Ishikawa (cell line): ENCODE data around the gene LPAR1.

ENCODE experiments used
- CEBPB ChIP-seq: IDR thresholded peaks from 2 replicates; pipeline ENCODE4 v1.6.1; 2012
- CREB1 ChIP-seq: IDR thresholded peaks from 2 replicates; pipeline ENCODE4 v1.6.1; 2012; ENCODE audit warnings: low read depth
- EGR1 ChIP-seq: IDR thresholded peaks from 2 replicates; pipeline ENCODE4 v1.6.1; 2012
- EP300 ChIP-seq: IDR thresholded peaks from 2 replicates; pipeline ENCODE4 v1.6.1; 2012; ENCODE audit warnings: borderline replicate concordance
- FOXM1 ChIP-seq: IDR thresholded peaks from 2 replicates; pipeline ENCODE4 v1.6.1; 2012; ENCODE audit warnings: low read depth, borderline replicate concordance
- NFIC ChIP-seq: IDR thresholded peaks from 2 replicates; pipeline ENCODE4 v1.6.1; 2012
- RAD21 ChIP-seq: IDR thresholded peaks from 2 replicates; pipeline ENCODE4 v1.6.1; 2012; ENCODE audit warnings: low read depth
- TAF1 ChIP-seq: IDR thresholded peaks from 2 replicates; pipeline ENCODE4 v1.6.1; 2012; ENCODE audit warnings: low read depth, mild to moderate bottlenecking
- TCF12 ChIP-seq: IDR thresholded peaks from 2 replicates; pipeline ENCODE4 v1.6.1; 2012; ENCODE audit warnings: low read depth
- TEAD4 ChIP-seq: IDR thresholded peaks from 2 replicates; pipeline ENCODE4 v1.6.1; 2012
- YY1 ChIP-seq: IDR thresholded peaks from 2 replicates; pipeline ENCODE4 v1.6.1; 2012; ENCODE audit warnings: low read depth
- ZBTB7A ChIP-seq: IDR thresholded peaks from 2 replicates; pipeline ENCODE4 v1.6.1; 2012; ENCODE audit warnings: low read depth
- TF ChIP-seq, protein P1 (sequence below): IDR thresholded peaks from 2 replicates; pipeline ENCODE4 v1.6.1; 2012; ENCODE audit warnings: low read depth, mild to moderate bottlenecking
- TF ChIP-seq, protein P2 (sequence below): IDR thresholded peaks from 2 replicates; pipeline ENCODE4 v1.6.1; 2012
- TF ChIP-seq, protein P3 (sequence below): IDR thresholded peaks from 2 replicates; pipeline ENCODE4 v1.6.1; 2012

The LPAR1 gene

DNA sequence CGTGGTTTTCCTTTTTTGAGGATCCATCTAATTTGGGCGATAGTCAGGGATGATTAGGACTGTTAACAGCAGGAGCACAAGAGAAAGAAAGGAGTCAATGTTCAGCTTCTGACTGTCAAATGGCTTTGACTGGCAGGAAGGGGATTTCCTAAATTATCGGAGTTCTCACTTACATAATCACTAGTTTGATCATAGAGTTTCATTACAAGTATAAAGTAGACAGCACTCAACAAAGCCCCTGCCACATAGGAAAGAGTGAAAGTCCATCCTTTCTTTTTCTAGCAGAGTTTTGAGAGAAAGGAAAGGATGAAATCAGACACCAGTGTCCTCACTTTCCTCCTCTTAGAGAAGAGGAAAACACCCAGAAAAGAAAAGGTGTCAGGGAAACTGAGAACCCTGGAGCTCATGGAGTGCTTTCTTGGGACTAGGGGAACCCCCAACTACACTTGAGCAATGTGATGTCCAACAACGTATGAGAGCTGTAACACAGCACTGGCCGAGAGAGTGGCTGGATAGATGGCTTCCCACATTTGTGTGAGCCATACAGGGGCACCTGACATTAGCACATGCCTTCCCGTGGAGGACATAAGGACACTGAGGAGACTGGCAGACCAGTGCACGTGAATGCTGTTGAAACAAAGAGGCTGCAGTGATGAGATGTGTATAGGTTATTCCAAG, 26.0 kb upstream of the LPAR1 start:
- TF ChIP-seq RAD21 = no peak
- TF ChIP-seq, protein P1, sequence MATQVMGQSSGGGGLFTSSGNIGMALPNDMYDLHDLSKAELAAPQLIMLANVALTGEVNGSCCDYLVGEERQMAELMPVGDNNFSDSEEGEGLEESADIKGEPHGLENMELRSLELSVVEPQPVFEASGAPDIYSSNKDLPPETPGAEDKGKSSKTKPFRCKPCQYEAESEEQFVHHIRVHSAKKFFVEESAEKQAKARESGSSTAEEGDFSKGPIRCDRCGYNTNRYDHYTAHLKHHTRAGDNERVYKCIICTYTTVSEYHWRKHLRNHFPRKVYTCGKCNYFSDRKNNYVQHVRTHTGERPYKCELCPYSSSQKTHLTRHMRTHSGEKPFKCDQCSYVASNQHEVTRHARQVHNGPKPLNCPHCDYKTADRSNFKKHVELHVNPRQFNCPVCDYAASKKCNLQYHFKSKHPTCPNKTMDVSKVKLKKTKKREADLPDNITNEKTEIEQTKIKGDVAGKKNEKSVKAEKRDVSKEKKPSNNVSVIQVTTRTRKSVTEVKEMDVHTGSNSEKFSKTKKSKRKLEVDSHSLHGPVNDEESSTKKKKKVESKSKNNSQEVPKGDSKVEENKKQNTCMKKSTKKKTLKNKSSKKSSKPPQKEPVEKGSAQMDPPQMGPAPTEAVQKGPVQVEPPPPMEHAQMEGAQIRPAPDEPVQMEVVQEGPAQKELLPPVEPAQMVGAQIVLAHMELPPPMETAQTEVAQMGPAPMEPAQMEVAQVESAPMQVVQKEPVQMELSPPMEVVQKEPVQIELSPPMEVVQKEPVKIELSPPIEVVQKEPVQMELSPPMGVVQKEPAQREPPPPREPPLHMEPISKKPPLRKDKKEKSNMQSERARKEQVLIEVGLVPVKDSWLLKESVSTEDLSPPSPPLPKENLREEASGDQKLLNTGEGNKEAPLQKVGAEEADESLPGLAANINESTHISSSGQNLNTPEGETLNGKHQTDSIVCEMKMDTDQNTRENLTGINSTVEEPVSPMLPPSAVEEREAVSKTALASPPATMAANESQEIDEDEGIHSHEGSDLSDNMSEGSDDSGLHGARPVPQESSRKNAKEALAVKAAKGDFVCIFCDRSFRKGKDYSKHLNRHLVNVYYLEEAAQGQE = no peak
- TF ChIP-seq EP300 = no peak
- no peak for TF ChIP-seq YY1
- TF ChIP-seq ZBTB7A = no peak
- TF ChIP-seq CEBPB = no peak
- TF ChIP-seq CREB1 = no peak
- TF ChIP-seq TEAD4 = no peak
- no peak for TF ChIP-seq TCF12
- TF ChIP-seq TAF1 = no peak
- no peak for TF ChIP-seq EGR1
- TF ChIP-seq, protein P2, sequence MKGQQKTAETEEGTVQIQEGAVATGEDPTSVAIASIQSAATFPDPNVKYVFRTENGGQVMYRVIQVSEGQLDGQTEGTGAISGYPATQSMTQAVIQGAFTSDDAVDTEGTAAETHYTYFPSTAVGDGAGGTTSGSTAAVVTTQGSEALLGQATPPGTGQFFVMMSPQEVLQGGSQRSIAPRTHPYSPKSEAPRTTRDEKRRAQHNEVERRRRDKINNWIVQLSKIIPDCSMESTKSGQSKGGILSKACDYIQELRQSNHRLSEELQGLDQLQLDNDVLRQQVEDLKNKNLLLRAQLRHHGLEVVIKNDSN = no peak

DNA sequence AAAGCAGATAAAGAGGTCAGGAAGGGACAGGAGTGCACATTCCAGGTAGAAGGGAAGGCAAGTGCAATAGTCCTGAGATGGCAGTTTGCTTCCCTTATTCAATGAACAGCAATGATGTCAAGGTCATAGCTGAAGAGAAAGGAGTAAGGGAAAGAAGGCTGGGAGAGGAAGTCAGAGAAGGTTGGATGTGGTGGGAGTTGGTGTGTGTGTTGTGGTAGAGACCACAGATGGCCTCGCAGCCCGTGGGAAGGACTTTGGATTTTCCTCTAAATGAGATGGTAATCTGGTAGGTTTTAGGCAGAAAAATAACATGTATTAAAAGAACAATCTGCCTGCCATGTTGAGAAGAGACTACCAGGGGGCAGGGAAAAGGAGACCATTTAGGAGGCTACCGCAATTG, 25.1 kb upstream of the LPAR1 start:
- TF ChIP-seq TAF1 (no peak), CEBPB (no peak), RAD21 (no peak), YY1 (no peak), CREB1 (no peak), ZBTB7A (no peak), NFIC (no peak), TEAD4 (no peak), EGR1 (no peak), FOXM1 (no peak), EP300 (no peak), TCF12 (no peak)
- TF ChIP-seq, protein P3, sequence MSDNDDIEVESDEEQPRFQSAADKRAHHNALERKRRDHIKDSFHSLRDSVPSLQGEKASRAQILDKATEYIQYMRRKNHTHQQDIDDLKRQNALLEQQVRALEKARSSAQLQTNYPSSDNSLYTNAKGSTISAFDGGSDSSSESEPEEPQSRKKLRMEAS = no peak
- TF ChIP-seq, protein P1 = no peak
- TF ChIP-seq, protein P2 = no peak

DNA sequence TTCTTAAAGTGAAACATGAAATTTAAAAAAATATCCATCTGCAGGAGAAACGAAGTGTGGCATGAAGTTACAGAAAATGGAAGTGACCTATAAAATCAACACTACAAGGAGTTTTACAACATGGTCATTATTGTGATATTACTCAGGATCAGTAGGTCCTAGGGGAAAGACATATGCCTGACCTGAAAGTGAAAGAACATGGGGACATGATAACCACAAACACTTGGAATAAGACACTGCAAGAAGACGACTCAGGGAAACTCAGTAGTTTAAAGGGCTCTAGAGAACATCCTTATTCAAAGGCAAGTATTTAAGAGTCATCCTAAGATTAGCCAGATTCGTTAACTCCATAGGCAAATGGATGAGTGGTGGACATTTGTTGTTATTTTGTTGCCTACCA, 19.9 kb upstream of the LPAR1 start:
- TF ChIP-seq TEAD4 (no peak), RAD21 (no peak), EP300 (no peak), CREB1 (no peak), TAF1 (no peak), NFIC (no peak), CEBPB (no peak)
- TF ChIP-seq, protein P1 = no peak

DNA sequence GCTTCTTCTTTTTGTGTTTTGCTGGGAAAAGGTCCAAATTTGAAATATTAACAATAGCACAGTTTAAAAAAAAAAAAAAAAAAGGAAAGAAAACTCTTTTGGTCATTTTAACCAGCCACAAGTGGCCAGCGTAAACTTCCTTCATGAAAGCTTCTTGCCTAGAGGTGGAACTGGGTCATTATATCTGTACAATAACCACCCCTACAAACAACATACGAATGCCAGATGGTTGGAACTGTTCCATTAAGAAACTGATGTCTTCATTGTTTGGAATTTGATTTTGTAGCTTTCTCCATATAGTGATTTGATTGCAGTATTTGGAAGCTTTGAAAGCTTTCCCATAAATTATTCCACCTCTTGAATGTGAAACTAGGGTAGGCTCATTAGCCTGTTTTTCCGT, 18.3 kb upstream of the LPAR1 start:
- TF ChIP-seq TCF12 (no peak), CEBPB (no peak), TEAD4 (no peak)
- TF ChIP-seq, protein P1 = no peak
